ENCODE data around the gene ARHGAP21. TPM values are rescaled to one million over a fixed set of nuclear protein-coding genes. Genes with fewer than 3 reads are reported as not detected.

The ARHGAP21 gene
- total and polyA plus RNA-seq, 9 of the 15 experiments (the other 6 are each of a cell fraction or from before 2014, with no cell fraction given) = 13.6 to 145 (median 60.8) TPM

DNA sequence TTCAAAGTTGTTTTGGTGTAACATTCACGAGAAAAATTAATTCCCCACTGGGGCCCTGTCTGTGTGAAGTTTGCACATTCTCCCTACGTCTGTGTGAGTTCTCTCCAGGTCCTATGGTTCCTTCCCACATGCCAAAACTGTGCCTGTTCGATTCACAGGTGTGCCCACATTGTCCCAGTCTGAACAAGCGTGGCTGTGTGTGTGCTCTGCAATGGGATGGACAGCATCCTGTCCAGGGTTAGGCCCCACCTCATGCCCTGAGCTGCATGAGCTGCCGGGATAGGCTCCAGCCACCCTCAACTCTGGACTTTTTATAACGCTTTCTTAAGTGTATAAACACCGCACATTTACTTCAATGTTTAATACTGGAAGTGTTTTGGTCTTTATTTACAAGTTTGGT lies 55.4 kb downstream of the ARHGAP21 start:
- BruUV-seq (replicated peaks) = no TSS peak
- FAIRE-seq (no peak), ATAC-seq (no peak), DNase-seq (ENCODE audit: extremely low read depth in 1 of 4, low spot score in 3 of 4) (no peak)
- TF ChIP-seq HMGN3 (IDR thresholded peaks at IDR 0.05; ENCODE audit: borderline replicate concordance, extremely low read depth, insufficient read length, low read depth, low read length) (no peak), TSC22D4 (tag; IDR thresholded peaks at IDR 0.05) (no peak), COPS2 (conservative IDR thresholded peaks at IDR 0.05) (no peak), CREM (IDR thresholded peaks at IDR 0.05; ENCODE audit: low read depth) (no peak), NRF1 (conservative IDR thresholded peaks at IDR 0.05 in 1 of 2, IDR thresholded peaks at IDR 0.05 in 1 of 2) (no peak), CBX8 (IDR thresholded peaks at IDR 0.05; ENCODE audit: borderline replicate concordance, extremely low read depth, low read depth, low read length, poor library complexity, severe bottlenecking) (no peak), YBX1 (IDR thresholded peaks at IDR 0.05) (no peak), TFAM (CRISPR knock-in tag; conservative IDR thresholded peaks at IDR 0.05) (no peak), TCFL5 (CRISPR knock-in tag; conservative IDR thresholded peaks at IDR 0.05) (no peak), FOXP1 (CRISPR knock-in tag; IDR thresholded peaks at IDR 0.05) (no peak), TCF15 (CRISPR knock-in tag; IDR thresholded peaks at IDR 0.05) (no peak), KDM1A (IDR thresholded peaks at IDR 0.05) (no peak), ZNF445 (CRISPR knock-in tag; IDR thresholded peaks at IDR 0.05; ENCODE audit: low read depth) (no peak), CBX1 (IDR thresholded peaks at IDR 0.05; ENCODE audit: low read depth) (no peak)
- TF ChIP-seq, protein P1, sequence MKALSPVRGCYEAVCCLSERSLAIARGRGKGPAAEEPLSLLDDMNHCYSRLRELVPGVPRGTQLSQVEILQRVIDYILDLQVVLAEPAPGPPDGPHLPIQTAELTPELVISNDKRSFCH (CRISPR knock-in tag; IDR thresholded peaks at IDR 0.05) = no peak
- TF ChIP-seq, protein P1 (tag; IDR thresholded peaks at IDR 0.05) = no peak
- in situ Hi-C loops (cut with MboI) = no loop called here
- ChIA-PET CTCF (ENCODE audit: low intra/inter-chr PET ratio) (no interaction called here), POLR2A (no interaction called here)
- H3K9me1 ChIP-seq (ENCODE audit: control insufficient read depth, insufficient read depth, low read length) = no peaks in the 10 kb centered on the region
- H3K4me3 ChIP-seq = no peak overlapping the region
- intact Hi-C loops (cut with micrococcal nuclease) = no loop called here
- H3K9me3 ChIP-seq (replicated peaks; ENCODE audit: control insufficient read depth, insufficient read depth, low read depth, low read length) = no peaks in the 10 kb centered on the region
- no peaks in the 10 kb centered on the region for H3K27me3 ChIP-seq (ENCODE audit: control insufficient read depth in 2 of 2, insufficient read depth in 2 of 2, low read length in 2 of 2)
- H3K79me2 ChIP-seq (ENCODE audit: control insufficient read depth, insufficient read depth, low read length) = peaks cover 32% of the 10 kb centered on the region
- 91% methylated on average over 7 of the region's 7 CpGs for WGBS (ENCODE audit: insufficient coverage, low coverage, missing lambda C conversion rate)
- no peak overlapping the region for H2AFZ ChIP-seq (ENCODE audit: low read depth, low read length)
- H3K9ac ChIP-seq (ENCODE audit: insufficient read depth in 1 of 2, low read depth in 2 of 2, low read length in 2 of 2) = no peak overlapping the region
- H3K27ac ChIP-seq (ENCODE audit: extremely low read depth, low read depth, low read length) = no peak overlapping the region
- H3K4me2 ChIP-seq (ENCODE audit: insufficient read depth, low read length) = no peak overlapping the region
- no peaks in the 10 kb centered on the region for H4K20me1 ChIP-seq (replicated peaks; ENCODE audit: control insufficient read depth, insufficient read depth, low read length)
- peaks cover 28% of the 10 kb centered on the region for H3K36me3 ChIP-seq (ENCODE audit: control insufficient read depth, insufficient read depth, low read length)
- H3K4me1 ChIP-seq (replicated peaks in 1 of 2; ENCODE audit: control insufficient read depth in 2 of 2, insufficient read depth in 2 of 2, low read length in 2 of 2) = no peaks in the 10 kb centered on the region; a peak in 1 of 5 replicates
